Neuronal stem cell (in vitro differentiated cells): ENCODE results near the gene ZNF311.

ENCODE experiments used
- DNase-seq: peaks from one replicate; pipeline ENCODE4 v3.0.0-alpha.2; 2013; ENCODE audit warnings: low spot score
- H2AFZ ChIP-seq: one replicate; pipeline ENCODE4 v1.6.1; 2013; ENCODE audit warnings: mild to moderate bottlenecking, low read length, inconsistent platforms
- H2AK5ac ChIP-seq: 2 replicates; pipeline ENCODE4 v1.6.1; 2013; ENCODE audit warnings: low read depth, mild to moderate bottlenecking, inconsistent platforms, low read length, moderate library complexity, mixed read lengths
- H2BK120ac ChIP-seq: 2 replicates; pipeline ENCODE4 v1.6.1; 2013; ENCODE audit warnings: low read depth, mild to moderate bottlenecking, inconsistent platforms, low read length, moderate library complexity, mixed read lengths
- H2BK12ac ChIP-seq: one replicate; pipeline ENCODE4 v1.6.1; 2013; ENCODE audit warnings: low read length, inconsistent platforms
- H2BK15ac ChIP-seq: 2 replicates; pipeline ENCODE4 v1.6.1; 2013; ENCODE audit warnings: mild to moderate bottlenecking, low read length, inconsistent platforms, mixed read lengths
- H2BK5ac ChIP-seq: one replicate; pipeline ENCODE4 v1.6.1; 2013; ENCODE audit warnings: inconsistent platforms, mild to moderate bottlenecking, low read length, moderate library complexity
- H3K14ac ChIP-seq: one replicate; pipeline ENCODE4 v1.6.1; 2013; ENCODE audit warnings: low read length, inconsistent platforms
- H3K18ac ChIP-seq: 2 replicates; pipeline ENCODE4 v1.6.1; 2013; ENCODE audit warnings: low read length, inconsistent platforms
- H3K23ac ChIP-seq: 2 replicates; pipeline ENCODE4 v1.6.1; 2013; ENCODE audit warnings: low read depth, mild to moderate bottlenecking, mixed read lengths, low read length, inconsistent platforms; ENCODE audit not compliant: poor library complexity
- H3K27ac ChIP-seq: replicated peaks from 3 replicates; pipeline ENCODE4 v1.5.1; 2013; ENCODE audit warnings: low read length, inconsistent platforms
- H3K27me3 ChIP-seq, 3 experiments: 2 replicates each; pipeline ENCODE4 v1.6.1; 2013; ENCODE audit warnings: low read length in 3 of 3, mild to moderate bottlenecking in 2 of 3, inconsistent platforms in 1 of 3, low read depth in 1 of 3, mixed read lengths in 1 of 3, moderate library complexity in 1 of 3; ENCODE audit not compliant: control insufficient read depth in 3 of 3, insufficient read depth in 3 of 3
- H3K36me3 ChIP-seq, 2 donors: replicated peaks in 1 of 2; 2 replicates each; pipeline ENCODE4 v1.6.1; 2013; ENCODE audit warnings: low read length in 2 of 2; ENCODE audit not compliant: control insufficient read depth in 2 of 2, insufficient read depth in 2 of 2
- H3K4ac ChIP-seq: 2 replicates; pipeline ENCODE4 v1.6.1; 2013; ENCODE audit warnings: inconsistent platforms, mild to moderate bottlenecking, low read length, moderate library complexity
- H3K4me1 ChIP-seq, 2 donors: 1 replicate in 1 of 2; 2 replicates in 1 of 2; pipeline ENCODE4 v1.6.1; 2013; ENCODE audit warnings: low read length in 2 of 2, low read depth in 1 of 2; ENCODE audit not compliant: control insufficient read depth in 2 of 2, insufficient read depth in 1 of 2
- H3K4me2 ChIP-seq: one replicate; pipeline ENCODE4 v1.6.1; 2013; ENCODE audit warnings: mild to moderate bottlenecking, low read length, inconsistent platforms; ENCODE audit not compliant: insufficient read depth, poor library complexity, severe bottlenecking
- H3K4me3 ChIP-seq, 2 donors: 2 replicates each; pipeline ENCODE4 v1.5.1; 2013; ENCODE audit warnings: low read length in 2 of 2, mild to moderate bottlenecking in 2 of 2, inconsistent platforms in 1 of 2, moderate library complexity in 1 of 2
- H3K79me1 ChIP-seq: one replicate; pipeline ENCODE4 v1.6.1; 2013; ENCODE audit warnings: low read depth, mild to moderate bottlenecking, inconsistent platforms, low read length, moderate library complexity
- H3K9ac ChIP-seq: one replicate; pipeline ENCODE4 v1.6.1; 2013; ENCODE audit warnings: mild to moderate bottlenecking, low read depth, low read length, inconsistent platforms; ENCODE audit not compliant: poor library complexity
- H3K9me3 ChIP-seq, 2 donors: replicated peaks in 1 of 2; 2 replicates each; pipeline versions ENCODE3 to v1.6.1; 2013; ENCODE audit warnings: low read length in 2 of 2, mild to moderate bottlenecking in 2 of 2, inconsistent platforms in 1 of 2, low read depth in 1 of 2, mixed read lengths in 1 of 2, moderate library complexity in 1 of 2; ENCODE audit not compliant: control insufficient read depth in 2 of 2, insufficient read depth in 1 of 2
- H4K8ac ChIP-seq: one replicate; pipeline ENCODE4 v1.6.1; 2013; ENCODE audit warnings: low read depth, mild to moderate bottlenecking, inconsistent platforms, low read length, moderate library complexity
- H4K91ac ChIP-seq: one replicate; pipeline ENCODE4 v1.6.1; 2013; ENCODE audit warnings: low read length, low read depth, mild to moderate bottlenecking, inconsistent platforms; ENCODE audit not compliant: poor library complexity
- WGBS, 2 donors: extraction: QIAGEN DNeasy Blood & Tissue Kit; methylation state at CpG; one replicate each; pipeline ENCODE4 v1.1.7; 2013; ENCODE audit warnings: missing lambda C conversion rate in 2 of 2, mixed read lengths in 1 of 2; ENCODE audit not compliant: insufficient read length in 2 of 2, insufficient replicate concordance in 1 of 2; ENCODE audit errors: extremely low coverage in 2 of 2; 5-methylcytosine and 5-hydroxymethylcytosine counted together

Gene ZNF311

GRCh38 chr6:29028821-29029220, 23.7 kb upstream of the ZNF311 start:
- H2BK15ac ChIP-seq, result no peak overlapping the region
- H4K91ac ChIP-seq, result no peak overlapping the region
- no peak overlapping the region for H3K9ac ChIP-seq
- H3K14ac ChIP-seq, result no peak overlapping the region
- no peak overlapping the region for H3K23ac ChIP-seq
- no peak overlapping the region for H2BK5ac ChIP-seq
- no peak overlapping the region for H2BK12ac ChIP-seq
- H2BK120ac ChIP-seq, result no peak overlapping the region
- no peaks in the 10 kb centered on the region for H3K9me3 ChIP-seq
- no peak overlapping the region for H2AK5ac ChIP-seq
- H3K4me3 ChIP-seq, result peak overlapping the region in 1 of 2 donors; percentile 29
- no peak overlapping the region for H3K4ac ChIP-seq
- no peaks in the 10 kb centered on the region for H3K4me1 ChIP-seq
- no peak overlapping the region for H2AFZ ChIP-seq
- H3K36me3 ChIP-seq, result no peaks in the 10 kb centered on the region
- H3K79me1 ChIP-seq, result no peaks in the 10 kb centered on the region
- no peak overlapping the region for H3K27ac ChIP-seq
- no peak for DNase-seq
- no peak overlapping the region for H3K4me2 ChIP-seq
- H3K18ac ChIP-seq, result no peak overlapping the region
- no peaks in the 10 kb centered on the region for H3K27me3 ChIP-seq
- WGBS, 2 donors, result no CpG with 5 or more reads among the region's 13 CpGs
- H4K8ac ChIP-seq, result no peak overlapping the region

GRCh38 chr6:29025927-29026585, 20.9 kb upstream of the ZNF311 start:
- Histone ChIP-seq H3K79me1 (no peaks in the 10 kb centered on the region), H3K9me3 (no peaks in the 10 kb centered on the region), H3K9ac (no peak overlapping the region), H2AK5ac (no peak overlapping the region), H3K27me3 (no peaks in the 10 kb centered on the region), H4K8ac (no peak overlapping the region), H3K27ac (no peak overlapping the region), H3K14ac (no peak overlapping the region), H3K23ac (no peak overlapping the region), H2BK120ac (no peak overlapping the region), H3K4me2 (no peak overlapping the region), H3K18ac (no peak overlapping the region), H3K4me3 (no peak overlapping the region), H3K4ac (no peak overlapping the region), H2BK5ac (no peak overlapping the region), H4K91ac (no peak overlapping the region), H3K36me3 (no peaks in the 10 kb centered on the region), H2BK12ac (no peak overlapping the region), H2AFZ (no peak overlapping the region), H2BK15ac (no peak overlapping the region), H3K4me1 (no peaks in the 10 kb centered on the region)
- no peak for DNase-seq
- WGBS, 2 donors, result no CpG with 5 or more reads among the region's 2 CpGs

- no CpG with 5 or more reads among the region's 2 CpGs for WGBS, 2 donors
- no peaks in the 10 kb centered on the region for H3K36me3 ChIP-seq
Measured at GRCh38 chr6:29021434-29021833, 16.3 kb upstream of the ZNF311 start.

GRCh38 chr6:29019629-29020028, 14.5 kb upstream of the ZNF311 start:
- no peak overlapping the region for H2BK15ac ChIP-seq
- H3K18ac ChIP-seq, result no peak overlapping the region
- no peak for DNase-seq
- H3K79me1 ChIP-seq, result no peaks in the 10 kb centered on the region
- no peak overlapping the region for H4K91ac ChIP-seq
- peaks cover 0 to 2% of the 10 kb centered on the region in 2 donors for H3K9me3 ChIP-seq
- no CpG with 5 or more reads among the region's 2 CpGs for WGBS, 2 donors
- no peak overlapping the region for H3K4ac ChIP-seq
- no peak overlapping the region for H2BK12ac ChIP-seq
- no peaks in the 10 kb centered on the region for H3K27me3 ChIP-seq
- no peak overlapping the region for H3K23ac ChIP-seq
- no peak overlapping the region for H2BK5ac ChIP-seq
- H2BK120ac ChIP-seq, result no peak overlapping the region
- H3K27ac ChIP-seq, result no peak overlapping the region
- no peak overlapping the region for H3K4me2 ChIP-seq
- H3K14ac ChIP-seq, result no peak overlapping the region
- no peak overlapping the region for H2AK5ac ChIP-seq
- H3K36me3 ChIP-seq, result no peaks in the 10 kb centered on the region
- H3K4me3 ChIP-seq, result no peak overlapping the region
- no peak overlapping the region for H3K9ac ChIP-seq
- peaks cover 0 to 3% of the 10 kb centered on the region in 2 donors for H3K4me1 ChIP-seq
- no peak overlapping the region for H2AFZ ChIP-seq
- H4K8ac ChIP-seq, result no peak overlapping the region

More at GRCh38 chr6:29021434-29021833, 16.3 kb upstream of the ZNF311 start:
- Histone ChIP-seq H3K27ac (no peak overlapping the region), H3K18ac (no peak overlapping the region), H3K27me3 (no peaks in the 10 kb centered on the region), H4K91ac (no peak overlapping the region), H2BK5ac (no peak overlapping the region), H3K14ac (no peak overlapping the region), H4K8ac (no peak overlapping the region), H2BK12ac (no peak overlapping the region), H3K4me1 (no peaks in the 10 kb centered on the region), H3K4me2 (no peak overlapping the region), H3K9me3 (no peaks in the 10 kb centered on the region), H2AK5ac (no peak overlapping the region), H3K4ac (no peak overlapping the region), H3K79me1 (no peaks in the 10 kb centered on the region), H3K23ac (no peak overlapping the region), H3K9ac (no peak overlapping the region), H3K4me3 (no peak overlapping the region), H2BK120ac (no peak overlapping the region), H2AFZ (no peak overlapping the region), H2BK15ac (no peak overlapping the region)
- DNase-seq, result no peak
